ENCODE measurements around the gene RGS13.
"Not testable (repeated sequence)": the region's sequence is repeated elsewhere in the genome, so short reads cannot be mapped to it uniquely, and the experiment has no call there.

The RGS13 gene

GRCh38 chr1:192683081-192683480, 47.1 kb downstream of the RGS13 start:
- not testable (repeated sequence) for DNase-seq

DNA sequence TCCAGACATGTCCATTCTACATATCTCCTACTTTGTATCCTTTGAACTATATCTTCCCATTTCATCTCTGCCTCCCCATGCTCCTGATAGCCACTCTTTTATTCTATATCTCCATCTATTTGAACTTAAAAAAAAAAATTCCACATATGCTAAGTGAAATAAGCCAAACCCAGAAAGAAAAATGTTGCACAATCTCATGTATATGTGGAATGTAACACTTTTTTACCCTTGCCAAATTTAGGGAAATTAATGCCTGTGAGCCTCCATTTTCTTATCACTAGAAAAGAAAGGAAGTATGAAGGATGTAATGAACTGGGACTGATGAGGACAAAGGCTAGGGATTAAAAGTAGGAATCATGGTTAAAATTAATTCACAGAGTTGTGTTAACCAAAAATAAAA, 53.5 kb downstream of the RGS13 start:
- DNase-seq: no peak

GRCh38 chr1:192691041-192691440, 55.1 kb downstream of the RGS13 start:
- DNase-seq: no peak

- no peak for DNase-seq
Measured at GRCh38 chr1:192696082-192696481, 60.1 kb downstream of the RGS13 start.

DNA sequence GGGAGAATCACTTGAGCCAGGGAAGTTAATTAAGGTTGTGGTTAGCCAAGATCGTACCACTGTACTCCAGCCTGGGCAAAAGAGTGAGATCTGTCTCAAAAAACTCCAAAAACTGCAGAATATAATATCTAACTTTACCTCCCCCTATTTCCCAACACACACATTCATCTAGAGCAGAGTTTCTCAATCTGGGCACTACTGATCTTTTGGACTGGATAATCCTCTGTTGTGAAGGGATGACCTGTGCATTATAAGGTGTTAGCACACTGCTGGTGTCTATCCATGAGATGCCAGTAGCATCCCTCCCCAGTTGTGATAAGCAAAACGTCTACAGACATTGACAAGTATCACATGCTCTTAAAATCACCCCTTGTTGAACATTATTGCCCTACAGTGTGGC, 61.8 kb downstream of the RGS13 start:
- DNase-seq: no peak

DNA sequence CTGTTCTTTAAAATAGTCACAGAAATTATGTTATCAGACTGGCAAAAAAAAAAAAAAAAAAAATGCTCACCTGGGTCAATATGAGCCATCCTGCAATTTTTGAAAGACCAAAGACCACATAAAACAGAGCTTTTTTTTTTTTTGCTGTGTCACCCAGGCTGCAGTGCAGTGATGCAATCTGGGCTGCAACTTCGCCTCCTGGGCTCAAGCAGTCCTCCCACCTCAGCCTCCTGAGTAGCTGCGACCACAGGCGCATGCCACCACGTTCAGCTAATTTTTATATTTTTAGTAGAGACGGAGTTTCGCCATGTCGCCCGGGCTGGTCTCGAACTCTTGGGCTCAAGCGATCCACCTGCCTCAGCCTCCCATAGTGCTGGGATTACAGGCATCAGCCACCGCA, 62.8 kb downstream of the RGS13 start:
- no peak for DNase-seq

- no peak for DNase-seq
Measured at GRCh38 chr1:192700834-192701271, 64.9 kb downstream of the RGS13 start.

DNA sequence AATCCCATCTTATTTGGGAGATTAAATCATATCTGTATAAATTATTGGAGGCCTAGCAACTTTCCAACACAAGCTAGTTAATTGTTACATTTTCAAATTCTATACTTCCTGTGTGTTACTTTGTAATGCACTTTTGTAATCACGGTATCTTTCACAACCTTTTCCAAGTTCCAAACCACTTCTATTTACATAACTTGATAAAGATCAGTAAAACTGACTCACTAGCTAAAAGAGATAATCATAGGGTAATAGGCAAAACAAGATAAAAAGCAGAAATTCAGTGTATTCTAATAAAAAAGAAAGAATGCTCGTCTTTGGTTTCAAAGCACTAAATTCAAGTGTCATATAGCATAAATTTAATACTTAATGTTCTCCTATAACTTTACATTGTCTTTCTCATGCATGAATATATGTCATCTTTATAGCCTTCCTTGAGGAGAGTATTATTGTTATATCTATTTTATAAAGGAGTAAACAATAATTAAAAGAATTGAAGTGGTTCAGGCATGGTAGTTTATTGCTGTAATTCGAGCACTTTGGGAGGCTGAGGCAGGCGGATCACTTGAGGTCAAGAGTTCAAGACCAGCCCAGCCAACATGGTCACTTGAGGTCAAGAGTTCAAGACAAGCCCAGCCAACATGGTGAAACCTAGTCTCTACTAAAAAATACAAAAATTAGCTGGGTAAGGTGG, 66.4 kb downstream of the RGS13 start:
- no peak for DNase-seq

DNA sequence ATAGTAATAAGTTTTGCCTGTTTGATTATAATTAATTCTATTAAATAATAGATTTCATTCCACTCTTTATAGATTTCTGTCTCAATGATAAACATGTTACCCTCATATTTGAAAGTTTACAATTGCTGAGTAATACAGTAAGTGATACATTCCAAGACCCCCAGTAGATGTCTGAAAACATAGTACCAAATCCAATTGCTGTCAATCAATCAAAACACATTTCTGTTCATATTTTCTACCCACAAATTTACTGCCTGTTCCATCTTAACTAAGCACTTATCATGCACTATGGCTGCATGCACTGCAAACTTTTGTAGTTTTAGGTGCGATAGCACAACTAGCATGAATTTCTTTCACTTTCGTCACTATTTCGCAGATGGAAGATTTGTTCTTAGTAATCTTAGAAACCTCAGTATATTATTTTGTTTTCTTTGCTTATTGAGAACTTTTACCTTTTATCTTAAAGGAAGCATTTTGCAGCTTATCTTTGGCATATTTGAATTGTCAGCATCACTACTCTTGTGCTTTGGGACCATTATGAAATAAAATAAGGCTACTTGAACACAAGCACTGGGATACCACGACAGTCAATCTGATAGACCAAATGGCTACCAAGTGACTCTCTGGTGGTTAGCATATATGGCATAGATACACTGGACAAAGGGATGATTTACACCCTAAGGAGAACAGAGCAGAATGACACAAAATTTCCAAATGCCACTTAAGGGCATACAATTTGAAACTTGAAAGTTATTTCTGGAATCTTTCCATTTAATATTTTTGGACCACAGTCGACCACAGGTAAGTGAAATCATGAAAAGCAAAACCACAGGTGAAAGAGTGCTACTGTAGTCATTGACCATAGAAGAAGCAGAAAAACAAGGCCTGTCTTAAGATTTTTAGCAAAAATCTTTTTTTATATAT, 67.6 kb downstream of the RGS13 start:
- DNase-seq: no peak

GRCh38 chr1:192705510-192705909, 69.6 kb downstream of the RGS13 start:
- DNase-seq: no peak

DNA sequence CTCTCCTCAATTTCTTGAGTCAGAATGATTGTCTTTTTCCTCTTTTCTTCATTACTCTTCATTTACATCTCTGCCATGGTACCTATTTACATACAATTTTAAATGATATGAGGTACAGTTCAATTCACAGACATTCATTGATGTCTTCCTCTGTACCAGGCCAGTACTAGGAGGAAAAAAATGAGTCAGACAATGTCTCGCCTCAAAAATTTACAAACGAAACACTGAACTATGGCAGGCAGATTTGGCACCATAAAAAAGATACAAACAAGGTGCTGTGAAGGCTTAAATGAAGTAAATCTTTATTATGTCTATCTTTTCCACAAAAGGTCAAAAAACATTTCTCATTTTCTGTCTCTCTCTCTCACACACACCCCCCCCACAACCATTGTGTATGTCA, 71.0 kb downstream of the RGS13 start:
- DNase-seq: no peak

- DNase-seq: no peak
Measured at GRCh38 chr1:192707978-192708547, 72.1 kb downstream of the RGS13 start.

- DNase-seq: no peak
Measured at GRCh38 chr1:192709544-192709943, 73.6 kb downstream of the RGS13 start.
